Chondrocyte (in vitro differentiated cells): Measurements from ENCODE around the gene PCED1B. TPM values are rescaled to one million over a fixed set of nuclear protein-coding genes. Genes with fewer than 3 reads are reported as not detected.

Experiments used
- DNase-seq: peaks from one replicate; pipeline ENCODE4 v3.0.0; 2021; ENCODE audit warnings: mixed read lengths, low spot score
- H3K27ac Mint-ChIP-seq: one replicate; pipeline ENCODE4 v1.8.0; 2021; ENCODE audit warnings: mild to moderate bottlenecking, moderate library complexity, mixed read lengths; ENCODE audit not compliant: unreplicated experiment
- H3K27me3 Mint-ChIP-seq: 2 replicates; pipeline ENCODE4 v1.8.0; 2021; ENCODE audit warnings: low read depth, mixed read lengths
- H3K36me3 Mint-ChIP-seq: 2 replicates; pipeline ENCODE4 v1.8.0; 2021; ENCODE audit warnings: low read depth, mixed read lengths
- H3K4me1 Mint-ChIP-seq: 2 replicates; pipeline ENCODE4 v1.8.0; 2021; ENCODE audit warnings: low read depth, mild to moderate bottlenecking, mixed read lengths
- H3K4me3 Mint-ChIP-seq: one replicate; pipeline ENCODE4 v1.8.0; 2021; ENCODE audit warnings: mild to moderate bottlenecking, moderate library complexity, mixed read lengths; ENCODE audit not compliant: unreplicated experiment
- H3K9me3 Mint-ChIP-seq: 2 replicates; pipeline ENCODE4 v1.8.0; 2021; ENCODE audit warnings: low read depth, mixed read lengths
- total RNA-seq: library from RNA; stranded (reverse); gene quantifications from 3 replicates; pipeline ENCODE4 v1.2.1, GENCODE V29; 2021
- TF ChIP-seq, protein P1 (sequence below): fragments of 200-600 bp; sonication (generic); IDR thresholded peaks from 2 replicates; pipeline ENCODE4 v1.5.0; 2021; ENCODE audit warnings: antibody characterized with exemption, mild to moderate bottlenecking, moderate library complexity

PCED1B gene
- total RNA-seq, 1 donor from 2014 or later, result 2.3 TPM

DNA sequence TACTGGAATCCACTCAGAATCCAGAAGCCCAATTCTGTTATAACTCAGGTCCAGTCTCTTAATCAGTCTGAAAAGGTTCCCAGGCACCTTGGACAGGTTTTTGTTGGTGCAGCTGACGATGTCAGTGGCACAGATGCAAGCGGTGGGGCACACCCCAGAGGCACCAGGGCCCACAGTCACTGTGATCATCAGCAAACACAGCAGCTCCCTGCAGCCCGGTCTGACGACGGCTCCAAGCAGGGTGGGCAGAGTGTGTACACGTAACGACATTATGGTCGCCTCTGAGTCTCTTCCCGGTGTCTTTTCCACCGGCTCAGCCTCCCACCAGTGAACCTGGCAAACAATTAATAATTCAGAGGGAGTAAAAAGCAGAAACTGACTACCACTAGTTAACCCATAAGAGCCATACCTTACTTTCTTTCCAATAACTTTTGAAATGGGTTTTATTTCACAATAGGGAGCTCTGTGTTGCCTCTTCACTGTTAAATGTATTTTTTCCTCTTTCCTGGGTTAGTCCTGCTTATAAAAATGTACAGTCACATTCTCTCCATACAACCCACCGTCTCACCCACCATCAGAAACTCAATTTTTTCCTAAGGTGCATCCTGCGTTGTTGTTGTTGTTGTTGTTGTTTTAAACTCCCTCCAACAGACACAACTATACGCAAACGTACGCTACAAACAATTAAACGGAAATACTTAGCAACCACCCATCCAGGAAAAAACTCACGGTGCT, 521 bp upstream of the PCED1B start:
- TF ChIP-seq, protein P1, sequence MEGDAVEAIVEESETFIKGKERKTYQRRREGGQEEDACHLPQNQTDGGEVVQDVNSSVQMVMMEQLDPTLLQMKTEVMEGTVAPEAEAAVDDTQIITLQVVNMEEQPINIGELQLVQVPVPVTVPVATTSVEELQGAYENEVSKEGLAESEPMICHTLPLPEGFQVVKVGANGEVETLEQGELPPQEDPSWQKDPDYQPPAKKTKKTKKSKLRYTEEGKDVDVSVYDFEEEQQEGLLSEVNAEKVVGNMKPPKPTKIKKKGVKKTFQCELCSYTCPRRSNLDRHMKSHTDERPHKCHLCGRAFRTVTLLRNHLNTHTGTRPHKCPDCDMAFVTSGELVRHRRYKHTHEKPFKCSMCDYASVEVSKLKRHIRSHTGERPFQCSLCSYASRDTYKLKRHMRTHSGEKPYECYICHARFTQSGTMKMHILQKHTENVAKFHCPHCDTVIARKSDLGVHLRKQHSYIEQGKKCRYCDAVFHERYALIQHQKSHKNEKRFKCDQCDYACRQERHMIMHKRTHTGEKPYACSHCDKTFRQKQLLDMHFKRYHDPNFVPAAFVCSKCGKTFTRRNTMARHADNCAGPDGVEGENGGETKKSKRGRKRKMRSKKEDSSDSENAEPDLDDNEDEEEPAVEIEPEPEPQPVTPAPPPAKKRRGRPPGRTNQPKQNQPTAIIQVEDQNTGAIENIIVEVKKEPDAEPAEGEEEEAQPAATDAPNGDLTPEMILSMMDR, result no peak
- peaks cover 84% of the 10 kb centered on the region for H3K4me1 Mint-ChIP-seq
- H3K27me3 Mint-ChIP-seq, result no peaks in the 10 kb centered on the region
- H3K9me3 Mint-ChIP-seq, result no peaks in the 10 kb centered on the region
- H3K4me3 Mint-ChIP-seq, result peak overlapping the region; percentile 92
- peak overlapping the region; percentile 93 for H3K27ac Mint-ChIP-seq
- no peak for DNase-seq
- peaks cover 3% of the 10 kb centered on the region for H3K36me3 Mint-ChIP-seq

DNA sequence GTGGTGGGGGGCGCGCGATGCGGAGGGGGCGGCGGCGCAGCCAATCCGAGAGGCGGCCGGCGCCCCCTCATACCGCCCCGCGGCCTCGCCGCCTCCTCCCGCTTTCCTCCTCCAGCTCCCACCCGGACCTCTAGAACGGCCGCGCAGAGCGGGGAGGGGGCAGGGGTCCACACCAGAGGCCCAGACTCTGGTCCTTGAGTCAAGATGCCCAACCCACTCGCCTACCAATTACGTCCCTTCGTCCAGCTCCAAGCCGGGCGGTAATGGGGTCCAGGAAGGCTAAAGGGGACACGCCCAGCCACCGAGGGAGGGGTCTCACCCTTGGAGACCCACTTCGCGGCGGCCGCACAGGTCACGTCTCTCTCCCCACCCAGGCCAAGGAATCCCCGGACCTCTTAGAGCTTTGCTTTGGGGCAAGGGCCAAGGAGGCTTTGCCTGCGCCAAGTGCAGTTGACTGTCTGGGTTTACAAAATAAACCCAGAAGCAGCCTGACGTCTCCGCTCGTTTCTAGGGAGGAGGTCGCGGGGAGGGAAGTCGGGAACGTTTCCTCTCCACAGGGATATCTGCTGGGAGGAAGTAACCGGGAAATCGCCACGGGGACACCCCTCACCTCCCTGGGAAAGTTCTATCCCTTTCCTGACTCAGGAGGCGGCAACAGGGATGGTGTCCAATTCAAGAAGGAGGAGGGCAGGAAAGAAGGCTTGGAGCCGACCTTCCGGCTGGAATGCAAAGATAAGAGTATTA, 732 bp downstream of the PCED1B start:
- H3K27me3 Mint-ChIP-seq, result no peaks in the 10 kb centered on the region
- peaks cover 3% of the 10 kb centered on the region for H3K36me3 Mint-ChIP-seq
- no peak for DNase-seq
- H3K4me3 Mint-ChIP-seq, result peak overlapping the region; percentile 94
- H3K9me3 Mint-ChIP-seq, result no peaks in the 10 kb centered on the region
- TF ChIP-seq, protein P1, result peak; percentile 1
- peaks cover 91% of the 10 kb centered on the region for H3K4me1 Mint-ChIP-seq
- peak overlapping the region; percentile 99 for H3K27ac Mint-ChIP-seq

GRCh38 chr12:47080725-47081502, 1.5 kb downstream of the PCED1B start:
- Mint-ChIP-seq H3K4me1 (peaks cover 91% of the 10 kb centered on the region), H3K9me3 (no peaks in the 10 kb centered on the region), H3K27ac (peak overlapping the region; percentile 99), H3K36me3 (peaks cover 3% of the 10 kb centered on the region), H3K4me3 (peak overlapping the region; percentile 94), H3K27me3 (no peaks in the 10 kb centered on the region)
- TF ChIP-seq, protein P1, result no peak
- DNase-seq, result no peak

DNA sequence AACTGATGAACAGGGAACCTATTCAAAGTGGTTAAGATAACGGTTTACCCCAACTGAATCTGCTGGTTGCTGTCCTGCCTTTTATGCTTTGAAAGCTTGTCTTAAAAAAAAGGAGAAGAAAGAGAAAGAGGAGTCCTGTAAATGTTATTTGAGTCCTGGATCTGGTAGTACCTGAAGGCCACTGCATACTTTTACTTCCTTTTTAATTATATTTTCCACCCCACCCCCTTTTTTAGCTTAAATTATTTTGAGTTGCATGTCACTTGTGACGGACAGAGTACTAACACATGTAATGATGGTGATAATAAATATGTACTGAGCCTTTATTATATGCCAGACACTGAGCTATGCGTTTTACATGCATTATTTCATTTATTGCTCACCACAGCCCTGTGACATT, 2.9 kb downstream of the PCED1B start:
- peaks cover 91% of the 10 kb centered on the region for H3K4me1 Mint-ChIP-seq
- no peak overlapping the region for H3K4me3 Mint-ChIP-seq

More for the DNA sequence above, 2.9 kb downstream of the PCED1B start:
- H3K9me3 Mint-ChIP-seq, result no peaks in the 10 kb centered on the region
- TF ChIP-seq, protein P1, result no peak
- H3K36me3 Mint-ChIP-seq, result peaks cover 2% of the 10 kb centered on the region
- peak overlapping the region; percentile 99 for H3K27ac Mint-ChIP-seq
- H3K27me3 Mint-ChIP-seq, result no peaks in the 10 kb centered on the region
- DNase-seq, result no peak
